Sigmoid colon (tissue), 7 donors: ENCODE data around the gene LHB. TPM values are rescaled to one million over a fixed set of nuclear protein-coding genes. Genes with fewer than 3 reads are reported as not detected.
"Not testable (repeated sequence)": the region's sequence is repeated elsewhere in the genome, so short reads cannot be mapped to it uniquely, and the experiment has no call there.

ENCODE experiments used
- DNase-seq: peaks from one replicate; pipeline ENCODE4 v3.0.0-alpha.2; 2019
- H3K27ac ChIP-seq, 4 donors: fragments of 200-600 bp; sonication (generic); one replicate each; pipeline ENCODE4 v1.5.1; 2016 to 2019; ENCODE audit warnings: mild to moderate bottlenecking in 1 of 4
- H3K27me3 ChIP-seq, 3 donors: fragments of 200-600 bp; sonication (generic); one replicate each; pipeline ENCODE4 v1.5.1; 2019; ENCODE audit warnings: mild to moderate bottlenecking in 1 of 3
- H3K36me3 ChIP-seq, 4 donors: fragments of 200-600 bp; sonication (generic); one replicate each; pipeline ENCODE4 v1.5.1; 2016 to 2019
- H3K4me1 ChIP-seq, 4 donors: fragments of 200-600 bp; sonication (generic); one replicate each; pipeline ENCODE4 v1.5.1; 2017 to 2019
- H3K4me3 ChIP-seq, 4 donors: fragments of 200-600 bp; sonication (generic); one replicate each; pipeline ENCODE4 v1.5.1; 2017 to 2019; ENCODE audit warnings: mild to moderate bottlenecking in 2 of 4, moderate library complexity in 1 of 4
- H3K9me3 ChIP-seq, 4 donors: fragments of 200-600 bp in 3 of 4; sonication (generic) in 3 of 4; one replicate each; pipeline versions ENCODE4 v1.5.1 to v1.6.1; 2013 to 2019
- EP300 ChIP-seq, 4 donors: sonication (generic); formaldehyde crosslinking; IDR thresholded peaks; one replicate each; pipeline ENCODE4 v1.6.1; 2017; ENCODE audit warnings: antibody characterized with exemption in 4 of 4
- POLR2A ChIP-seq, 2 donors: fragments of 450-650 bp; IDR thresholded peaks; one replicate each; pipeline ENCODE4 v1.6.1; 2016; ENCODE audit warnings: antibody characterized with exemption in 2 of 2, mild to moderate bottlenecking in 2 of 2, moderate library complexity in 2 of 2
- POLR2AphosphoS5 ChIP-seq, 4 donors: sonication (generic); formaldehyde crosslinking; IDR thresholded peaks; one replicate each; pipeline ENCODE4 v1.6.1; 2017; ENCODE audit warnings: antibody characterized with exemption in 4 of 4
- WGBS, 2 donors: extraction: QIAGEN DNeasy Blood & Tissue Kit; methylation state at CpG; one replicate each; pipeline ENCODE4 v1.1.7; 2013; 5-methylcytosine and 5-hydroxymethylcytosine counted together
- intact Hi-C: fragments of 100-400 bp; cut with DNase I; formaldehyde crosslinking; loops from one replicate; pipeline ENCODE4 v1.15.1; 2023
- polyA plus RNA-seq, 3 donors: library from polyadenylated mRNA; stranded (reverse); fragments of 200-250 nt; gene quantifications; one replicate each; pipeline ENCODE4 v1.2.3, GENCODE V29; 2013
- total RNA-seq, 4 donors: library from RNA; depleted of rRNA; stranded (reverse); fragments of >200 nt; gene quantifications; one replicate each; pipeline ENCODE4 v1.1.0, GENCODE V29; 2016
- TF ChIP-seq, protein P1 (sequence below), 4 experiments: fragments of 450-650 bp in 3 of 4; fragments of 200-600 bp in 1 of 4; IDR thresholded peaks; one replicate each; pipeline ENCODE4 v1.5.1; 2016 to 2019; ENCODE audit warnings: antibody characterized with exemption in 4 of 4, mild to moderate bottlenecking in 3 of 4, moderate library complexity in 2 of 4
- donor health status: healthy with polysubstance abuse.
- donor health status: Bipolar disorder and iron deficiency.
- donor health status: healthy.

Gene LHB
- total and polyA plus RNA-seq, 7 donors = not detected

DNA sequence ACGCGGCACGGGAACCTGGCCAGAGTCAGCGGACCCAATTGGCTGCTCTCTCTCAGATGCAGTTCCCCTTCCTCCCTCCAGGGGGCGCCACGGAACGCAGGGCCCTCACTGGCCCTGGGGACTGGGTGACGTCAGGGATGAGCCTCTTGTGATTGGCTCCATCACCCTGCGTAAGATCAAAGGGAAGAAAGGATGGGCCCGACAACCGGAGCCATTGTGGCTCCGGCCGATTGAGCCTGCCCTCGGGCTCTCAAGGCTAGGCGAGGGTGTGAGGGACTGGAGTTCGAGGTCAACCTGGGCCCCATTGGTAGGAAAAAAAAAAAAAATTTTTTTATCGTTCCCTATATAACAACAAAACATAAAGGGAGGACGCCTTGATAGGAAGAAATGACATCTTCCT is 19.9 kb upstream of the LHB start, which contains the start of gene CGB1:
Gene CGB1 (minus strand): TSS at position 81 of the 400 bp plus-strand sequence. CDS start 184 bp downstream, outside the sequence.
- H3K36me3 ChIP-seq, DNase-seq, intact Hi-C loops, H3K9me3 ChIP-seq, H3K4me3 ChIP-seq, H3K27me3 ChIP-seq, H3K4me1 ChIP-seq, H3K27ac ChIP-seq: not testable (repeated sequence)
- 51 to 57% methylated on average over 18 of the region's 18 CpGs for WGBS, 2 donors

DNA sequence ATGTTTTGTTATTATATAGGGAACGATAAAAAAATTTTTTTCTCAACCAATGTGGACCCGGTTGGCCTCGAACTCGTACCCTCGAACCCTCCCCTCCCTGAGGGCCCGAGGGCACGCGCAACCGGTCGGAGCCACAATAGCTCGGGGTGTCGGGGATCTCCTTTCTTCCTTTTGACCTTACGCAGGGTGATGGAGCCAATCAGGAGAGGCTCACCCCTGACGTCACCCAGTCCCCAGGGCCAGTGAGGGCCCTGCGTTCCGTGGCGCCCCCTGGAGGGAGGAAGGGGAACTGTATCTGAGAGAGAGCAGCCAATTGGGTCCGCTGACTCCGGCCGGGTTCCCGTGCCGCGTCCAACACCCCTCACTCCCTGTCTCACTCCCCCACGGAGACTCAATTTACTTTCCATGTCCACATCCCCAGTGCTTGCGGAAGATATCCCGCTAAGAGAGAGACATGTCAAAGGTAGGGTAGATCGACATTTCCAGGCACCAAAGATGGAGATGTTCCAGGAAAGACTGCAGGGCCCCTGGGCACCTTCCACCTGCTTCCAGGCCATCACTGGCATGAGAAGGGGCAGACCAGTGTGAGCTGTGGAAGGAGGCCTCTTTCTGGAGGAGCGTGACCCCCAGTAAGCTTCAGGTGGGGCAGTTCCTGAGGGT is 14.9 kb upstream of the LHB start, which contains the start of gene CGB2:
Gene CGB2 (plus strand): TSS at position 249 of the 660 bp plus-strand sequence. CDS start 206 bp downstream, at position 455.
- H3K36me3 ChIP-seq, H3K27me3 ChIP-seq, H3K4me3 ChIP-seq, H3K27ac ChIP-seq, DNase-seq, H3K4me1 ChIP-seq, H3K9me3 ChIP-seq, intact Hi-C loops: not testable (repeated sequence)
- WGBS, 2 donors = 36 to 38% methylated on average over 28 of the region's 28 CpGs

DNA sequence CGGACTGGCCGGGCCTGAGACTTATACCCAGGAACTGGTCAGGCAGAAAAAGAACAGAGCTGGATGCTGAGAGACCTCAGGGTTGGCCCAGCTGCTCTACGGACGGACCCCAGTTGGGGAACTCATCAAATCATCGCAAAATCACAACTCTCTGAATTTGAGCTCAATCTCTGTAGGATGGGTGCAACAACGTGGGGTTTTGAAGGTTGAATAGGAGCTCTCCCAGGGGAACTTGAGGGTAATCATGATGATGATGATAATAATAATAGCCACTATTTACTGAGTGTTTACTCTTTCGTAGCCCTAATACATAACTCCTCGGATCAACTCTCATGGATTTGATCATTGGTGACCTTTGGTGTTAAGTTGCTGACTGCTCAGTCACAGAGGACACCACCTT is 13.4 kb upstream of the LHB start:
- H3K27me3 ChIP-seq, H3K27ac ChIP-seq, intact Hi-C loops, H3K4me3 ChIP-seq, H3K36me3 ChIP-seq, H3K9me3 ChIP-seq, H3K4me1 ChIP-seq, DNase-seq: not testable (repeated sequence)
- 87 to 92% methylated on average over 5 of the region's 8 CpGs for WGBS, 2 donors

DNA sequence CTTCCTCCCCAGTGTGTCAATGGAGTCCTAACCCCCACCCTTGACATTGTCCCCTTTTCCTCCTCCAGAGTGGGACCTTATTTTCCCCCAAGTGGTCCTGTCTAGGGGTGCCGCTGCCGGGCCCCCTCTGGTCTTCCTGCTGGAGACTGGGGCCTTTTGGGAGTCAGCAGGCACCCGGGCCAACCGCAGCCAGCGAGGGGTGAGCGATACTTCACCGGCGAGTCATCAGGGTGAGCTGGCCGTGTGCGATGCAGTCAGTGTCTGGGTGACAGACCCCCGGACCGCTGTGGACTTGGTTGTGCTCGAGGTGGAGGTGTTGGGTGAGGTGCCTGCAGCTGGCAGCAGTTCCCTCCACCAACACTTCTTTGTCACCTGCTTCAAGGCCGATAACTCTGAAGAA is 12.9 kb upstream of the LHB start:
- H3K27me3 ChIP-seq, H3K4me3 ChIP-seq, H3K4me1 ChIP-seq, H3K36me3 ChIP-seq, intact Hi-C loops, H3K9me3 ChIP-seq, H3K27ac ChIP-seq, DNase-seq: not testable (repeated sequence)
- 88 to 93% methylated on average over 14 of the region's 14 CpGs for WGBS, 2 donors

DNA sequence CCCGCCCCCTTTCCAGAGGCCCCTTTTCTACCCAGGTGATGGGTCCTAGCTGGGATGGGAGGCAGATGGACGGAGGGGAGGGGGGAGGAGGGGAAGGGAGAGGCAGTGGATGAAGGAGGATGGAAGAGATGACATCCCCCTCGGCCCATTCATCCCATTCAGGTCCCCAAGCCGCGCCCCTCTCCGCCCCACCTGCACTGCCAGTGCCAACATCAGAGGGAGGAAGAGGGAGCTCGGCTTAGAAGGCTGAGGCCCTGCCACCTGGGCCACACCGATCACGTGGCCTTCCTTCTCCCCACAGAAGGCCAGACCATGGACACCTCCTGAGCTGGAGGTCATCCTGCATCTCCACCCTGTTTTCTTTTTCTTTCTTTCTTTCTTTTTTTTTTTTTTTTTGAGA is 11.8 kb upstream of the LHB start:
- 66 to 79% methylated on average over 9 of the region's 9 CpGs for WGBS, 2 donors
- DNase-seq, H3K27ac ChIP-seq, H3K4me3 ChIP-seq, H3K36me3 ChIP-seq, H3K4me1 ChIP-seq, H3K9me3 ChIP-seq, intact Hi-C loops, H3K27me3 ChIP-seq: not testable (repeated sequence)

DNA sequence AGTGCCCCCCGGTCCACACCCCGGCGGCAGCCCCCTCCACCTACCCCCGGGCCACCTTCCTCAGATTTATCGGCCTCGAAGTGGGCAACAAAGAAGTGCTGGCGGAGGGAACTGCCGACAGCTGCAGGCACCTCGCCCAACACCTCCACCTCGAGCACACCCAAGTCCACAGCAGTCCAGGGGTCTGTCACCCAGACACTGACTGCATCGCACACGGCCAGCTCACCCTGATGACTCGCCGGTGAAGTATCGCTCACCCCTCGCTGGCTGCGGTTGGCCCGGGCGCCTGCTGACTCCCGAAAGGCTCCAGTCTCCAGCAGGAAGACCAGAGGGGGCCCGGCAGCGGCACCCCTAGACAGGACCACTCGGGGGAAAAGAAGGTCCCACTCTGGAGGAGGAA is 8.7 kb upstream of the LHB start:
- H3K27ac ChIP-seq, intact Hi-C loops, H3K9me3 ChIP-seq, H3K4me1 ChIP-seq, H3K4me3 ChIP-seq, DNase-seq, H3K36me3 ChIP-seq: not testable (repeated sequence)
- WGBS, 2 donors = 85 to 87% methylated on average over 23 of the region's 23 CpGs
- H3K27me3 ChIP-seq = peaks cover 0 to 12% (median 0%) of the 10 kb centered on the region in 3 donors

DNA sequence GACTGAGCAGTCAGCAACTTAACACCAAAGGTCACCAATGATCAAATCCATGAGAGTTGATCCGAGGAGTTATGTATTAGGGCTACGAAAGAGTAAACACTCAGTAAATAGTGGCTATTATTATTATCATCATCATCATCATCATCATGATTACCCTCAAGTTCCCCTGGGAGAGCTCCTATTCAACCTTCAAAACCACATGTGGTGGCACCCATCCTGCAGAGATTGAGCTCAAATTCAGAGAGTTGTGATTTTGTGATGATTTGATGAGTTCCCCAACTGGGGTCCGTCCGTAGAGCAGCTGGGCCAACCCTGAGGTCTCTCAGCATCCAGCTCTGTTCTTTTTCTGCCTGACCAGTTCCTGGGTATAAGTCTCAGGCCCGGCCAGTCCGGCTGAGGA is 8.2 kb upstream of the LHB start:
- DNase-seq, H3K36me3 ChIP-seq, H3K4me3 ChIP-seq, H3K27ac ChIP-seq, intact Hi-C loops, H3K9me3 ChIP-seq, H3K4me1 ChIP-seq: not testable (repeated sequence)
- WGBS, 2 donors = 77 to 93% methylated on average over 4 of the region's 6 CpGs
- peaks cover 0 to 17% (median 5%) of the 10 kb centered on the region in 3 donors for H3K27me3 ChIP-seq

DNA sequence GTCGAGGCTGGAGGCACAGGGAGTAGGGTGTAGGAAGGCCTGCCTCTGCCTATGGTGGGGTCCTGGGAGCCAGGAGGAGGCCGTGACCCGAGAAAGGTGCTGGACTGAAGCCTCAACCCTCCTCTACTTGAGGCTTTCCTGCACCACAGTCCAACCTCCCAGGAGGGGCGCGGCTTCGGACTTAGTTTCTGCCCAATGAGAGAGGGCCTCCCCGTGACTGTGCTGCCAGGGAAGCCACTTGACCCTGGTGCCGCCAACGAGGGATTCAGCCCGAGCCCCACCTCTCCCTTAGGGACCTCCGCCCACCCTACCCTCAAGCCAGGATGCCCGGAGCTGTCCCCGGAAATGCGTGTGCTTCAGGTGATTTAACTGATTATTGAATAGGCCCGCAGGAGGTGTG is 7.3 kb upstream of the LHB start, which contains the start of gene CGB3:
Gene CGB3 (minus strand): TSS at position 101 of the 400 bp plus-strand sequence. CDS start 362 bp downstream, outside the sequence.
- H3K36me3 ChIP-seq, intact Hi-C loops, DNase-seq, H3K27ac ChIP-seq, H3K9me3 ChIP-seq, H3K4me1 ChIP-seq, H3K4me3 ChIP-seq: not testable (repeated sequence)
- 40 to 67% methylated on average over 13 of the region's 15 CpGs for WGBS, 2 donors
- peaks cover 5 to 26% (median 13%) of the 10 kb centered on the region in 3 donors for H3K27me3 ChIP-seq

DNA sequence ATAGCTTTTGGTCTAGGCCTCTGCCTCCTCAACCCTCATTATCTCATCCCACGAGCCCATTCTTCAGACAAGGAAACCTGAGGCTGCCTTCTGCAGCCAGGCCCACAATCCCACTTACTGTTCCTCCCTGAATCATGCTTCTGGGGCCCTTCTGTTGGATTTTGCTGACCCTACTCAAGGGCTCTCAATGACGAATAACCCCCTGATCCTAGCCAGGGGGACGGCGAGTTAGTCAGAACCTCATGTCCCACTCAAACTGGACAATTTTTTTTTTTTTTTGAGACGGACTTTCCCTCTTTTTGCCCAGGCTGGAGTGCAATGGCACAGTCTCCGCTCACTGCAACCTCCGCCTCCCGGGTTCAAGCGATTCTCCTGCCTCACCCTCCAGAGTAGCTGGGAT is 5.2 kb upstream of the LHB start:
- H3K4me1 ChIP-seq = peaks cover 0 to 25% (median 24%) of the 10 kb centered on the region in 4 donors
- H3K9me3 ChIP-seq = no peaks in the 10 kb centered on the region
- intact Hi-C loops = no loop called here
- peaks cover 8 to 47% (median 31%) of the 10 kb centered on the region in 3 donors for H3K27me3 ChIP-seq
- no peak overlapping the region for H3K4me3 ChIP-seq
- 85 to 90% methylated on average over 9 of the region's 9 CpGs for WGBS, 2 donors
- no peak for TF ChIP-seq POLR2A (IDR thresholded peaks at IDR 0.05)
- TF ChIP-seq POLR2AphosphoS5 (IDR thresholded peaks at IDR 0.05) = no peak
- no peak for TF ChIP-seq EP300 (IDR thresholded peaks at IDR 0.05)
- TF ChIP-seq, protein P1, sequence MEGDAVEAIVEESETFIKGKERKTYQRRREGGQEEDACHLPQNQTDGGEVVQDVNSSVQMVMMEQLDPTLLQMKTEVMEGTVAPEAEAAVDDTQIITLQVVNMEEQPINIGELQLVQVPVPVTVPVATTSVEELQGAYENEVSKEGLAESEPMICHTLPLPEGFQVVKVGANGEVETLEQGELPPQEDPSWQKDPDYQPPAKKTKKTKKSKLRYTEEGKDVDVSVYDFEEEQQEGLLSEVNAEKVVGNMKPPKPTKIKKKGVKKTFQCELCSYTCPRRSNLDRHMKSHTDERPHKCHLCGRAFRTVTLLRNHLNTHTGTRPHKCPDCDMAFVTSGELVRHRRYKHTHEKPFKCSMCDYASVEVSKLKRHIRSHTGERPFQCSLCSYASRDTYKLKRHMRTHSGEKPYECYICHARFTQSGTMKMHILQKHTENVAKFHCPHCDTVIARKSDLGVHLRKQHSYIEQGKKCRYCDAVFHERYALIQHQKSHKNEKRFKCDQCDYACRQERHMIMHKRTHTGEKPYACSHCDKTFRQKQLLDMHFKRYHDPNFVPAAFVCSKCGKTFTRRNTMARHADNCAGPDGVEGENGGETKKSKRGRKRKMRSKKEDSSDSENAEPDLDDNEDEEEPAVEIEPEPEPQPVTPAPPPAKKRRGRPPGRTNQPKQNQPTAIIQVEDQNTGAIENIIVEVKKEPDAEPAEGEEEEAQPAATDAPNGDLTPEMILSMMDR (IDR thresholded peaks at IDR 0.05) = no peak
- H3K27ac ChIP-seq = no peak overlapping the region
- no peak for DNase-seq
- no peaks in the 10 kb centered on the region for H3K36me3 ChIP-seq
